Neural crest cell (in vitro differentiated cells): Measurements from ENCODE around the gene C16orf92. TPM values are rescaled to one million over a fixed set of nuclear protein-coding genes. Genes with fewer than 3 reads are reported as not detected.

ENCODE experiments used
- DNase-seq: peaks from one replicate; pipeline ENCODE4 v3.0.0; 2021; ENCODE audit warnings: low read depth, mixed read lengths, low spot score
- H3K27ac Mint-ChIP-seq: one replicate; pipeline ENCODE4 v1.8.0; 2021; ENCODE audit warnings: mild to moderate bottlenecking, mixed read lengths; ENCODE audit not compliant: unreplicated experiment
- H3K27me3 Mint-ChIP-seq: 2 replicates; pipeline ENCODE4 v1.8.0; 2021; ENCODE audit warnings: low read depth, mild to moderate bottlenecking, mixed read lengths
- H3K36me3 Mint-ChIP-seq: 2 replicates; pipeline ENCODE4 v1.8.0; 2021; ENCODE audit warnings: low read depth, mild to moderate bottlenecking, mixed read lengths
- H3K4me1 Mint-ChIP-seq: 2 replicates; pipeline ENCODE4 v1.8.0; 2021; ENCODE audit warnings: mixed read lengths
- H3K4me3 Mint-ChIP-seq: one replicate; pipeline ENCODE4 v1.8.0; 2021; ENCODE audit warnings: mild to moderate bottlenecking, mixed read lengths
- H3K9me3 Mint-ChIP-seq: 2 replicates; pipeline ENCODE4 v1.8.0; 2021; ENCODE audit warnings: mixed read lengths
- total RNA-seq: library from RNA; stranded (reverse); gene quantifications from 2 replicates; pipeline ENCODE4 v1.2.1, GENCODE V29; 2021
- TF ChIP-seq, protein P1 (sequence below): fragments of 200-600 bp; sonication (generic); conservative IDR thresholded peaks from 2 replicates; pipeline ENCODE4 v1.5.0; 2021; ENCODE audit warnings: antibody characterized with exemption, mild to moderate bottlenecking

Gene C16orf92
- total RNA-seq, 1 donor from 2014 or later: not detected

DNA sequence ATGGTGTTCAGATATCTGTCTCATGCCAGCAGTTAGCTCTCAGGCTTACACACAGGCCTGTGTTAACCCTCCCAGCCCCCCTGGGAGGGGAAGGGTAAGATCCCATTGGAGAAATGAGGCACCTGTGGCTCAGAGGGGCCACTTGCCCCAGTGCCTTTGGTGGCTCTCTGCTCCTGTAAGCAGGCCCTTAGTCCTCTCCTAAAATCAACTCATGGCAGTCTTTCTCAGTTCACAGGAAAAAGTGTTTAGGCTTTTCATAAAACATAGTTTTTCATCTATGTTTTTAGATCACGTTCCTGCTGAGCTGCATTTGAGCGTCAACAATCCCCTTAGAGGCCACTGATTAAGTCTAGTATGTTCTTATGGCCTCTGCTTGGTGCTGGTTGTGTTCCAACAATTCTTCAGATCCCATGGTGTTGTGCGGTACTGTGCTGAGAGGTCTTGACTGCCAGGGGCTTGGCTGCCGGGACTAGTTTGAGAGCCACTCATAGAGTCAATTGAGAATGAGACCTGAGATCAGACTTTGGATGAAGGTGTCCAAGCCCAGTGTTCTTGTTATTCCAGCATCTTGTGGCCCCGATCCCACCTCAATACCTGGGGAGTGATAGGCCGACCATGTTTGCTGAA, 38.7 kb upstream of the C16orf92 start:
- H3K27ac Mint-ChIP-seq: no peak overlapping the region
- H3K9me3 Mint-ChIP-seq: no peaks in the 10 kb centered on the region
- H3K4me1 Mint-ChIP-seq: peaks cover 13% of the 10 kb centered on the region
- no peak for DNase-seq
- TF ChIP-seq, protein P1, sequence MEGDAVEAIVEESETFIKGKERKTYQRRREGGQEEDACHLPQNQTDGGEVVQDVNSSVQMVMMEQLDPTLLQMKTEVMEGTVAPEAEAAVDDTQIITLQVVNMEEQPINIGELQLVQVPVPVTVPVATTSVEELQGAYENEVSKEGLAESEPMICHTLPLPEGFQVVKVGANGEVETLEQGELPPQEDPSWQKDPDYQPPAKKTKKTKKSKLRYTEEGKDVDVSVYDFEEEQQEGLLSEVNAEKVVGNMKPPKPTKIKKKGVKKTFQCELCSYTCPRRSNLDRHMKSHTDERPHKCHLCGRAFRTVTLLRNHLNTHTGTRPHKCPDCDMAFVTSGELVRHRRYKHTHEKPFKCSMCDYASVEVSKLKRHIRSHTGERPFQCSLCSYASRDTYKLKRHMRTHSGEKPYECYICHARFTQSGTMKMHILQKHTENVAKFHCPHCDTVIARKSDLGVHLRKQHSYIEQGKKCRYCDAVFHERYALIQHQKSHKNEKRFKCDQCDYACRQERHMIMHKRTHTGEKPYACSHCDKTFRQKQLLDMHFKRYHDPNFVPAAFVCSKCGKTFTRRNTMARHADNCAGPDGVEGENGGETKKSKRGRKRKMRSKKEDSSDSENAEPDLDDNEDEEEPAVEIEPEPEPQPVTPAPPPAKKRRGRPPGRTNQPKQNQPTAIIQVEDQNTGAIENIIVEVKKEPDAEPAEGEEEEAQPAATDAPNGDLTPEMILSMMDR: no peak
- H3K27me3 Mint-ChIP-seq: no peaks in the 10 kb centered on the region
- peaks cover 13% of the 10 kb centered on the region for H3K36me3 Mint-ChIP-seq
- H3K4me3 Mint-ChIP-seq: no peak overlapping the region

DNA sequence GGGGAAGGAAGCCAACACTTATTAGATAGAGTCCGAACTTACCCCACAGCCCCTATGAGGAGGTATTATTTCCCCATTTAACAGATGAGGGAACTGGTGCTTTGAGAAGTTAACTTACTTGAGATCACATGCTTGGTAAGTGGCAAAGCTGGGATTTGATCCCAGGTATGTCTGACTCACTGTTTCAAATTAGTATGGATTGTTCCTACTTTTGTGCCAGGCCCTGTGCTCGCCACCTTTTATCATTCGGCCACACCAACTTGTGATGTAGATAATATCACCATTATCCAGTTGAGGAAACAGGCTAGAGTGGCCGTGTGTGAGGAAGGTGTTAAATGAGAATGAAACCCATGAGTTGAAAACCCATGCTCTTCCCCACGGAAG, 38.2 kb upstream of the C16orf92 start:
- H3K36me3 Mint-ChIP-seq: peaks cover 13% of the 10 kb centered on the region
- no peaks in the 10 kb centered on the region for H3K27me3 Mint-ChIP-seq

DNA sequence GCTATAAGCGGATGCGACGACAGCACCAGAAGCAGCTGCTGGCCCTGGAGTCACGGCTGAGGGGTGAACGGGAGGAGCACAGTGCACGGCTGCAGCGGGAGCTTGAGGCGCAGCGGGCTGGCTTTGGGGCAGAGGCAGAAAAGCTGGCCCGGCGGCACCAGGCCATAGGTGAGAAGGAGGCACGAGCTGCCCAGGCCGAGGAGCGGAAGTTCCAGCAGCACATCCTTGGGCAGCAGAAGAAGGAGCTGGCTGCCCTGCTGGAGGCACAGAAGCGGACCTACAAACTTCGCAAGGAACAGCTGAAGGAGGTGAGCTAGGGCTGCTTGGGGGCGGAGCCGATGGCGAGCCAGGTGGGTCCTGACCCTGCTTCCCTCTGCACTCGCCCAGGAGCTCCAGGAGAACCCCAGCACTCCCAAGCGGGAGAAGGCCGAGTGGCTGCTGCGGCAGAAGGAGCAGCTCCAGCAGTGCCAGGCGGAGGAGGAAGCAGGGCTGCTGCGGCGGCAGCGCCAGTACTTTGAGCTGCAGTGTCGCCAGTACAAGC, 37.7 kb upstream of the C16orf92 start:
- peak overlapping the region; percentile 27 for H3K27ac Mint-ChIP-seq
- TF ChIP-seq, protein P1: no peak
- H3K4me1 Mint-ChIP-seq: peaks cover 13% of the 10 kb centered on the region
- DNase-seq: no peak
- no peaks in the 10 kb centered on the region for H3K27me3 Mint-ChIP-seq
- H3K4me3 Mint-ChIP-seq: no peak overlapping the region
- no peaks in the 10 kb centered on the region for H3K9me3 Mint-ChIP-seq
- peaks cover 13% of the 10 kb centered on the region for H3K36me3 Mint-ChIP-seq

More for the DNA sequence above, 38.2 kb upstream of the C16orf92 start:
- TF ChIP-seq, protein P1: no peak
- no peak for DNase-seq
- Mint-ChIP-seq H3K27ac (no peak overlapping the region), H3K4me3 (no peak overlapping the region), H3K4me1 (peaks cover 13% of the 10 kb centered on the region), H3K9me3 (no peaks in the 10 kb centered on the region)

DNA sequence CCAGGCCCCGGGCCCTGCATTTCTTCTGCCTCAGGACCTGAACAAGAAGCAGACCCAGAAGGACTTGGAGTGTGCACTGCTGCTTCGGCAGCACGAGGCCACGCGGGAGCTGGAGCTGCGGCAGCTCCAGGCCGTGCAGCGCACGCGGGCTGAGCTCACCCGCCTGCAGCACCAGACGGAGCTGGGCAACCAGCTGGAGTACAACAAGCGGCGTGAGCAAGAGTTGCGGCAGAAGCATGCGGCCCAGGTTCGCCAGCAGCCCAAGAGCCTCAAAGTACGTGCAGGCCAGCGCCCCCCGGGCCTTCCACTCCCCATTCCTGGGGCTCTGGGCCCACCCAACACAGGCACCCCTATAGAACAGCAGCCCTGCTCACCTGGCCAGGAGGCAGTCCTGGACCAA, 36.8 kb upstream of the C16orf92 start:
- no peak for DNase-seq
- H3K27ac Mint-ChIP-seq: no peak overlapping the region
- no peak overlapping the region for H3K4me3 Mint-ChIP-seq
- peaks cover 13% of the 10 kb centered on the region for H3K4me1 Mint-ChIP-seq
- TF ChIP-seq, protein P1: no peak
- peaks cover 12% of the 10 kb centered on the region for H3K36me3 Mint-ChIP-seq
- no peaks in the 10 kb centered on the region for H3K9me3 Mint-ChIP-seq
- no peaks in the 10 kb centered on the region for H3K27me3 Mint-ChIP-seq

DNA sequence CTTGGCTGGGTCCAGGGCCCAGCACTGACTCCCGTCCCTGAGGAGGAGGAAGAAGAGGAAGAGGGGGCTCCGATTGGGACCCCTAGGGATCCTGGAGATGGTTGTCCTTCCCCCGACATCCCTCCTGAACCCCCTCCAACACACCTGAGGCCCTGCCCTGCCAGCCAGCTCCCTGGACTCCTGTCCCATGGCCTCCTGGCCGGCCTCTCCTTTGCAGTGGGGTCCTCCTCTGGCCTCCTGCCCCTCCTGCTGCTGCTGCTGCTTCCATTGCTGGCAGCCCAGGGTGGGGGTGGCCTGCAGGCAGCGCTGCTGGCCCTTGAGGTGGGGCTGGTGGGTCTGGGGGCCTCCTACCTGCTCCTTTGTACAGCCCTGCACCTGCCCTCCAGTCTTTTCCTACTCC, 36.1 kb upstream of the C16orf92 start:
- peaks cover 13% of the 10 kb centered on the region for H3K4me1 Mint-ChIP-seq
- H3K4me3 Mint-ChIP-seq: no peak overlapping the region
- TF ChIP-seq, protein P1: no peak
- H3K27ac Mint-ChIP-seq: peak overlapping the region; percentile 93
- no peaks in the 10 kb centered on the region for H3K9me3 Mint-ChIP-seq
- H3K27me3 Mint-ChIP-seq: no peaks in the 10 kb centered on the region
- H3K36me3 Mint-ChIP-seq: peaks cover 10% of the 10 kb centered on the region
- DNase-seq: no peak
